Measurements from ENCODE around the gene DOC2B. TPM values are rescaled to one million over a fixed set of nuclear protein-coding genes. Genes with fewer than 3 reads are reported as not detected.

DOC2B gene
- polyA plus RNA-seq, 1 donor from 2014 or later, result 4.8 TPM

Other genes with a start within 250 kb of the DOC2B start
- gene SCGB1C2, start 44.1 kb downstream of the DOC2B start, polyA plus RNA-seq, result not detected in 2 replicates
- 0.84 and 0.87 TPM in 2 replicates for gene RPH3AL, start 171.2 kb upstream of the DOC2B start, polyA plus RNA-seq

All from neural cell (in vitro differentiated cells).